ENCODE measurements around the gene NAPEPLD.

DNA sequence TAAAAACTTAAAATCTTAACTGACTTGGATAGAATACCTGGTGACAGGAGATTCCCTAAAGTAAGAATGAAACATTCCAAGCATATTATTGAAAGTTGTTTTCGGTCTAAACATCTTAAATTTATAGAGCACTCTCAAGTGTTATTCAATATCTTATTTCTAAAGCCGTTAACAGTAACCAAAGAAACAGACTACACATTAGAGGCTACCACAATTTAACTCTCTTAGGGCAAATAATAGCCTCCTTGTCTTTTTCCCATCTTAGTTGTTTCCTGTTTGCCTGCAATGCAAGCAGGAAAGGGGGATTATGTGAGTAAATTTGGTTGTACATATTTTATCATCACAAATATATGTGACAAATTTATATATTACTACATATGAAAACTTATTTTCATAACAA, 31.4 kb downstream of the NAPEPLD start:
- no peak for TF ChIP-seq POLR2AphosphoS5 (IDR thresholded peaks at IDR 0.05; ENCODE audit: low read depth, low read length)
- TF ChIP-seq, protein P1, sequence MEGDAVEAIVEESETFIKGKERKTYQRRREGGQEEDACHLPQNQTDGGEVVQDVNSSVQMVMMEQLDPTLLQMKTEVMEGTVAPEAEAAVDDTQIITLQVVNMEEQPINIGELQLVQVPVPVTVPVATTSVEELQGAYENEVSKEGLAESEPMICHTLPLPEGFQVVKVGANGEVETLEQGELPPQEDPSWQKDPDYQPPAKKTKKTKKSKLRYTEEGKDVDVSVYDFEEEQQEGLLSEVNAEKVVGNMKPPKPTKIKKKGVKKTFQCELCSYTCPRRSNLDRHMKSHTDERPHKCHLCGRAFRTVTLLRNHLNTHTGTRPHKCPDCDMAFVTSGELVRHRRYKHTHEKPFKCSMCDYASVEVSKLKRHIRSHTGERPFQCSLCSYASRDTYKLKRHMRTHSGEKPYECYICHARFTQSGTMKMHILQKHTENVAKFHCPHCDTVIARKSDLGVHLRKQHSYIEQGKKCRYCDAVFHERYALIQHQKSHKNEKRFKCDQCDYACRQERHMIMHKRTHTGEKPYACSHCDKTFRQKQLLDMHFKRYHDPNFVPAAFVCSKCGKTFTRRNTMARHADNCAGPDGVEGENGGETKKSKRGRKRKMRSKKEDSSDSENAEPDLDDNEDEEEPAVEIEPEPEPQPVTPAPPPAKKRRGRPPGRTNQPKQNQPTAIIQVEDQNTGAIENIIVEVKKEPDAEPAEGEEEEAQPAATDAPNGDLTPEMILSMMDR (IDR thresholded peaks at IDR 0.05): no peak
- TF ChIP-seq SIN3A (IDR thresholded peaks at IDR 0.05; ENCODE audit: borderline replicate concordance, insufficient read depth, low read depth, low read length): no peak
